HG03066 (cell line): ENCODE results near the gene FER.
"Not testable (repeated sequence)": the region's sequence is repeated elsewhere in the genome, so short reads cannot be mapped to it uniquely, and the experiment has no call there.

Experiments
- ATAC-seq: cut with Tn5 transposase; IDR thresholded peaks from one replicate; pipeline ENCODE4 v1.9.1; 2021; ENCODE audit warnings: low read depth; ENCODE audit not compliant: unreplicated experiment

Gene FER

GRCh38 chr5:108797396-108797795, 49.7 kb downstream of the FER start:
- no peak for ATAC-seq

GRCh38 chr5:108797986-108798385, 50.3 kb downstream of the FER start:
- ATAC-seq: no peak

- no peak for ATAC-seq
These were observed 51.0 kb downstream of the FER start for GRCh38 chr5:108798513-108799265.

GRCh38 chr5:108801301-108801700, 53.6 kb downstream of the FER start:
- ATAC-seq: no peak

- no peak for ATAC-seq
These were observed 54.1 kb downstream of the FER start for GRCh38 chr5:108801776-108802175.

GRCh38 chr5:108810717-108811116, 63.0 kb downstream of the FER start:
- no peak for ATAC-seq

- no peak for ATAC-seq
These were observed 66.0 kb downstream of the FER start for GRCh38 chr5:108813673-108814072.

GRCh38 chr5:108814551-108814950, 66.9 kb downstream of the FER start:
- ATAC-seq: no peak

GRCh38 chr5:108818613-108819272, 71.0 kb downstream of the FER start:
- peak; percentile 89 for ATAC-seq

- no peak for ATAC-seq
These were observed 73.3 kb downstream of the FER start for GRCh38 chr5:108820983-108821382.

GRCh38 chr5:108822211-108822947, 74.7 kb downstream of the FER start:
- no peak for ATAC-seq

GRCh38 chr5:108827131-108827530, 79.4 kb downstream of the FER start:
- no peak for ATAC-seq

- ATAC-seq: no peak
These were observed 83.1 kb downstream of the FER start for GRCh38 chr5:108830705-108831276.

GRCh38 chr5:108836492-108836891, 88.8 kb downstream of the FER start:
- no peak for ATAC-seq

- not testable (repeated sequence) for ATAC-seq
These were observed 94.7 kb downstream of the FER start for GRCh38 chr5:108842260-108842941.

- ATAC-seq: not testable (repeated sequence)
These were observed 103.4 kb downstream of the FER start for GRCh38 chr5:108851129-108851528.

GRCh38 chr5:108857905-108858304, 110.2 kb downstream of the FER start:
- ATAC-seq: no peak

- ATAC-seq: peak; percentile 97
These were observed 111.3 kb downstream of the FER start for GRCh38 chr5:108858959-108859358.

- no peak for ATAC-seq
These were observed 114.5 kb downstream of the FER start for GRCh38 chr5:108862211-108862610.

- ATAC-seq: not testable (repeated sequence)
These were observed 118.4 kb downstream of the FER start for GRCh38 chr5:108866097-108866496.

GRCh38 chr5:108867656-108868055, 120.0 kb downstream of the FER start:
- no peak for ATAC-seq
